ENCODE results near the gene FGF19.

DNA sequence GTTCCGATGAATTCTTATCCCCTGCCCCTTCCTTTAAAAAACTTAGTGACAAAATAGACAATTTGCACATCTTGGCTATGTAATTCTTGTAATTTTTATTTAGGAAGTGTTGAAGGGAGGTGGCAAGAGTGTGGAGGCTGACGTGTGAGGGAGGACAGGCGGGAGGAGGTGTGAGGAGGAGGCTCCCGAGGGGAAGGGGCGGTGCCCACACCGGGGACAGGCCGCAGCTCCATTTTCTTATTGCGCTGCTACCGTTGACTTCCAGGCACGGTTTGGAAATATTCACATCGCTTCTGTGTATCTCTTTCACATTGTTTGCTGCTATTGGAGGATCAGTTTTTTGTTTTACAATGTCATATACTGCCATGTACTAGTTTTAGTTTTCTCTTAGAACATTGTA lies 50.8 kb downstream of the FGF19 start:
- TF ChIP-seq, protein P1, sequence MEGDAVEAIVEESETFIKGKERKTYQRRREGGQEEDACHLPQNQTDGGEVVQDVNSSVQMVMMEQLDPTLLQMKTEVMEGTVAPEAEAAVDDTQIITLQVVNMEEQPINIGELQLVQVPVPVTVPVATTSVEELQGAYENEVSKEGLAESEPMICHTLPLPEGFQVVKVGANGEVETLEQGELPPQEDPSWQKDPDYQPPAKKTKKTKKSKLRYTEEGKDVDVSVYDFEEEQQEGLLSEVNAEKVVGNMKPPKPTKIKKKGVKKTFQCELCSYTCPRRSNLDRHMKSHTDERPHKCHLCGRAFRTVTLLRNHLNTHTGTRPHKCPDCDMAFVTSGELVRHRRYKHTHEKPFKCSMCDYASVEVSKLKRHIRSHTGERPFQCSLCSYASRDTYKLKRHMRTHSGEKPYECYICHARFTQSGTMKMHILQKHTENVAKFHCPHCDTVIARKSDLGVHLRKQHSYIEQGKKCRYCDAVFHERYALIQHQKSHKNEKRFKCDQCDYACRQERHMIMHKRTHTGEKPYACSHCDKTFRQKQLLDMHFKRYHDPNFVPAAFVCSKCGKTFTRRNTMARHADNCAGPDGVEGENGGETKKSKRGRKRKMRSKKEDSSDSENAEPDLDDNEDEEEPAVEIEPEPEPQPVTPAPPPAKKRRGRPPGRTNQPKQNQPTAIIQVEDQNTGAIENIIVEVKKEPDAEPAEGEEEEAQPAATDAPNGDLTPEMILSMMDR (conservative IDR thresholded peaks at IDR 0.05; ENCODE audit: low read depth, low read length) = no peak
- TF ChIP-seq EZH2phosphoT487 (IDR thresholded peaks at IDR 0.05; ENCODE audit: borderline replicate concordance, low read length) (no peak), EZH2 (IDR thresholded peaks at IDR 0.05; ENCODE audit: low read length, unreplicated experiment) (no peak)
